CD4-positive, alpha-beta T cell treated with Interleukin-21 for 1 hour (primary cell): ENCODE data around the gene RBM20.

Source experiments
- DNase-seq: peaks from one replicate; pipeline ENCODE4 v3.0.0-alpha.2; 2020

The RBM20 gene

GRCh38 chr10:110770243-110770642, 126.1 kb downstream of the RBM20 start:
- DNase-seq = no peak

GRCh38 chr10:110771486-110771885, 127.3 kb downstream of the RBM20 start:
- no peak for DNase-seq

- no peak for DNase-seq
Observed at GRCh38 chr10:110771991-110772390, 127.9 kb downstream of the RBM20 start.

GRCh38 chr10:110772454-110773025, 128.4 kb downstream of the RBM20 start:
- no peak for DNase-seq

GRCh38 chr10:110773693-110774068, 129.5 kb downstream of the RBM20 start:
- no peak for DNase-seq

GRCh38 chr10:110774069-110775019, 130.2 kb downstream of the RBM20 start:
- peak; percentile 30 for DNase-seq

GRCh38 chr10:110775020-110775375, 130.9 kb downstream of the RBM20 start:
- DNase-seq = no peak

- DNase-seq = no peak
Observed at GRCh38 chr10:110775406-110775805, 131.3 kb downstream of the RBM20 start.

GRCh38 chr10:110777017-110777416, 132.9 kb downstream of the RBM20 start:
- DNase-seq = no peak

GRCh38 chr10:110777661-110778060, 133.5 kb downstream of the RBM20 start:
- no peak for DNase-seq

- no peak for DNase-seq
Observed at GRCh38 chr10:110778211-110778610, 134.1 kb downstream of the RBM20 start.

GRCh38 chr10:110779489-110779888, 135.4 kb downstream of the RBM20 start:
- DNase-seq = no peak

- no peak for DNase-seq
Observed at GRCh38 chr10:110780704-110781103, 136.6 kb downstream of the RBM20 start.

- DNase-seq = no peak
Observed at GRCh38 chr10:110781139-110781538, 137.0 kb downstream of the RBM20 start.

GRCh38 chr10:110782616-110783015, 138.5 kb downstream of the RBM20 start:
- DNase-seq = no peak

GRCh38 chr10:110783509-110784107, 139.5 kb downstream of the RBM20 start:
- DNase-seq = peak; percentile 75

GRCh38 chr10:110784198-110784597, 140.1 kb downstream of the RBM20 start:
- DNase-seq = no peak

- no peak for DNase-seq
Observed at GRCh38 chr10:110786172-110786571, 142.0 kb downstream of the RBM20 start.

GRCh38 chr10:110788620-110789385, 144.7 kb downstream of the RBM20 start:
- no peak for DNase-seq

- no peak for DNase-seq
Observed at GRCh38 chr10:110789604-110790433, 145.7 kb downstream of the RBM20 start.

- no peak for DNase-seq
Observed at GRCh38 chr10:110790913-110791506, 146.9 kb downstream of the RBM20 start.

GRCh38 chr10:110791541-110792073, 147.5 kb downstream of the RBM20 start:
- DNase-seq = no peak
